CD4-positive, alpha-beta T cell (primary cell): ENCODE measurements around the gene SYTL1. TPM values are rescaled to one million over a fixed set of nuclear protein-coding genes. Genes with fewer than 3 reads are reported as not detected.
A peak's percentile ranks its signal among the peaks of the same experiment; 100 is the strongest.

Source experiments
- ATAC-seq: fragments of 200-7000 bp; cut with Tn5 transposase; one replicate; pipeline ENCODE4 v1.10.0; 2022; ENCODE audit warnings: mild to moderate bottlenecking; ENCODE audit not compliant: poor library complexity
- CTCF ChIA-PET: fragments of 350-600 bp; sonication (Branson Sonifier 250); formaldehyde crosslinking; loops from one replicate; lab custom pipeline; 2021; ENCODE audit warnings: antibody characterized with exemption, inconsistent platforms; lab: Charles Lee
- POLR2A ChIA-PET: fragments of 350-600 bp; sonication (Branson Sonifier 250); formaldehyde crosslinking; loops from one replicate; lab custom pipeline; 2021; ENCODE audit warnings: antibody characterized with exemption, inconsistent platforms; lab: Charles Lee
- DNase-seq, 14 experiments: peaks; one replicate each; pipeline ENCODE4 v3.0.0-alpha.2; 2013 to 2020; ENCODE audit warnings: mixed read lengths in 2 of 14
- H3K27ac ChIP-seq, 2 donors: one replicate each; pipeline versions ENCODE4 v1.5.1 to v1.7.0; 2013; ENCODE audit warnings: low read length in 2 of 2, low read depth in 1 of 2, mild to moderate bottlenecking in 1 of 2
- H3K27me3 ChIP-seq, 2 experiments: 1 replicate in 1 of 2; 2 replicates in 1 of 2; pipeline versions ENCODE4 v1.6.1 to v1.7.0; 2013; ENCODE audit warnings: low read length in 2 of 2, control low read depth in 1 of 2, mild to moderate bottlenecking in 1 of 2, moderate library complexity in 1 of 2; ENCODE audit not compliant: insufficient read depth in 2 of 2, control insufficient read depth in 1 of 2
- H3K36me3 ChIP-seq: one replicate; pipeline ENCODE4 v1.6.1; 2013; ENCODE audit warnings: low read length, control low read depth; ENCODE audit not compliant: insufficient read depth
- H3K4me1 ChIP-seq: one replicate; pipeline ENCODE4 v1.6.1; 2013; ENCODE audit warnings: low read length, control low read depth; ENCODE audit not compliant: insufficient read depth
- H3K4me3 ChIP-seq: one replicate; pipeline ENCODE4 v1.5.1; 2013; ENCODE audit warnings: mild to moderate bottlenecking, low read length, moderate library complexity
- H3K9me3 ChIP-seq, 2 experiments: 1 replicate in 1 of 2; 2 replicates in 1 of 2; pipeline versions ENCODE4 v1.6.1 to v1.7.0; 2013; ENCODE audit warnings: low read length in 2 of 2, mild to moderate bottlenecking in 2 of 2, control low read depth in 1 of 2, moderate library complexity in 1 of 2; ENCODE audit not compliant: control insufficient read depth in 1 of 2, insufficient read depth in 1 of 2
- H3K27ac Mint-ChIP-seq: one replicate; pipeline ENCODE4 v1.8.0; 2020; ENCODE audit warnings: mixed read lengths
- H3K27me3 Mint-ChIP-seq: one replicate; pipeline ENCODE4 v1.8.0; 2021; ENCODE audit warnings: mixed read lengths
- H3K36me3 Mint-ChIP-seq: one replicate; pipeline ENCODE4 v1.8.0; 2021; ENCODE audit warnings: low read depth, mixed read lengths
- H3K4me1 Mint-ChIP-seq: one replicate; pipeline ENCODE4 v1.8.0; 2021; ENCODE audit warnings: low read depth, mixed read lengths
- H3K4me3 Mint-ChIP-seq: one replicate; pipeline ENCODE4 v1.8.0; 2020; ENCODE audit warnings: mild to moderate bottlenecking, mixed read lengths
- H3K9me3 Mint-ChIP-seq: one replicate; pipeline ENCODE4 v1.8.0; 2020; ENCODE audit warnings: mixed read lengths
- intact Hi-C, 2 experiments: fragments of 100-400 bp; cut with DNase I in 1 of 2; cut with micrococcal nuclease in 1 of 2; formaldehyde crosslinking; loops; one replicate each; pipeline versions ENCODE4 v1.15.1 to v1.9.0; 2023 to 2025; cut with DNase I, micrococcal nuclease
- total RNA-seq, 174 experiments: library from RNA in 2 of 174; stranded (reverse) in 2 of 174; gene quantifications; one replicate each; pipeline ENCODE4 v1.2.3 and lab custom pipeline; 2021 to 2026
- TF ChIP-seq, protein P1 (sequence below): fragments of 200-600 bp; IDR thresholded peaks from one replicate; pipeline ENCODE4 v1.8.0; 2022; ENCODE audit warnings: antibody characterized with exemption, mild to moderate bottlenecking

The SYTL1 gene
- total RNA-seq, 2 experiments from 2014 or later: 135 to 140 TPM

DNA sequence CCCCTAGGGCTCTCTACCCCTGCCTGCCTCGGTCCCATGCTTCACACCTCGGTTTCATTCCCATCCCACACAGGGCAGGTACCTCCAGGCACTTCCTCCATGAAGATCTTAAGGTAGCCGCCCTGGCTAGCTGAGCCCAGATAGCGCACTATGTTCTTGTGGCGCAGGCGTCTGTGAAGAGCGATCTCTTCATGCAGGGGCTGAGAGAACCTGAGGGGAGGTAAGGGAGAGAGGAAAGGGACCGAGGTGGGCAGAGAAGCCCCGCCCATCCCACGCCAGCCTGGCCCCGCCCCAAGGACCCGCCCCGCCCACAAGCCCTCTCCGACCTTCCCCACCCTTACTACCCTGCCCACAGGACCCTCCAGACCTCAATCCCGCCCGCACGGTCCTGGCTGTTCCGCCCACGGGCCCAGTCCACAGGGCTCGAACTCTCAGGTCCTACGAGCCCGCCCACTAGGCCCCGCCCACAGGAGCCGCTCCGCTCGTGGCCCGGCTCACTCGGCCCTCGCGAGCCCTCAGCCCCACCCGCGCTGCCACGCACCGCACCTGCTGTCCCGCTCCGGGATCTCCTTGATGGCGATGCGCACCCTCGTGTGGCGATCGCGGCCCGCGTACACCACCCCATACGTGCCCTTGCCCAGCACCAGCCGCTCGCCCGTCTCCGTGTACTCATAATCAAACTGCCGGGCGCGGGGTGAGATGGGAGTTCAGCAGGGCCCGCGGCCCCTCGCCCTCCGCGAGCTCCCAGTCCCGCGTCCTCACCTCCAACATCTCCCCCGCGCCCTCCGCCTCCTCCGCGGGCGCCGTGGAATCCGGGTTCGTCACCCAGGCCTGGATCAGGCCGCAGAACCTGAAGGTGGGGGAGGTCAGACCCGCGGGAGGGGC is 18.6 kb downstream of the SYTL1 start:
- Mint-ChIP-seq H3K4me3 (peak overlapping the region; percentile 82), H3K36me3 (no peaks in the 10 kb centered on the region), H3K9me3 (no peaks in the 10 kb centered on the region), H3K27ac (peak overlapping the region; percentile 59), H3K4me1 (peaks cover 60% of the 10 kb centered on the region), H3K27me3 (no peaks in the 10 kb centered on the region)
- no peaks in the 10 kb centered on the region for H3K27me3 ChIP-seq
- peaks cover 68% of the 10 kb centered on the region for H3K4me1 ChIP-seq
- no peaks in the 10 kb centered on the region for H3K36me3 ChIP-seq
- ChIA-PET POLR2A (interaction anchor here (1.3 to 5.0 kb wide), 2 partner anchors 19 to 28 kb away, joined by 3 to 56 read pairs; partner anchors contain the start of gene SYTL1), CTCF (no interaction called here)
- no peak overlapping the region for H3K27ac ChIP-seq
- peak; percentile 28 for ATAC-seq
- TF ChIP-seq, protein P1, sequence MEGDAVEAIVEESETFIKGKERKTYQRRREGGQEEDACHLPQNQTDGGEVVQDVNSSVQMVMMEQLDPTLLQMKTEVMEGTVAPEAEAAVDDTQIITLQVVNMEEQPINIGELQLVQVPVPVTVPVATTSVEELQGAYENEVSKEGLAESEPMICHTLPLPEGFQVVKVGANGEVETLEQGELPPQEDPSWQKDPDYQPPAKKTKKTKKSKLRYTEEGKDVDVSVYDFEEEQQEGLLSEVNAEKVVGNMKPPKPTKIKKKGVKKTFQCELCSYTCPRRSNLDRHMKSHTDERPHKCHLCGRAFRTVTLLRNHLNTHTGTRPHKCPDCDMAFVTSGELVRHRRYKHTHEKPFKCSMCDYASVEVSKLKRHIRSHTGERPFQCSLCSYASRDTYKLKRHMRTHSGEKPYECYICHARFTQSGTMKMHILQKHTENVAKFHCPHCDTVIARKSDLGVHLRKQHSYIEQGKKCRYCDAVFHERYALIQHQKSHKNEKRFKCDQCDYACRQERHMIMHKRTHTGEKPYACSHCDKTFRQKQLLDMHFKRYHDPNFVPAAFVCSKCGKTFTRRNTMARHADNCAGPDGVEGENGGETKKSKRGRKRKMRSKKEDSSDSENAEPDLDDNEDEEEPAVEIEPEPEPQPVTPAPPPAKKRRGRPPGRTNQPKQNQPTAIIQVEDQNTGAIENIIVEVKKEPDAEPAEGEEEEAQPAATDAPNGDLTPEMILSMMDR: no peak
- no peaks in the 10 kb centered on the region for H3K9me3 ChIP-seq
- intact Hi-C loops: no loop called here
- peak overlapping the region; percentile 47 for H3K4me3 ChIP-seq
- peak in 11 of 14 experiments; percentile 33 to 76 (median 50) for DNase-seq

DNA sequence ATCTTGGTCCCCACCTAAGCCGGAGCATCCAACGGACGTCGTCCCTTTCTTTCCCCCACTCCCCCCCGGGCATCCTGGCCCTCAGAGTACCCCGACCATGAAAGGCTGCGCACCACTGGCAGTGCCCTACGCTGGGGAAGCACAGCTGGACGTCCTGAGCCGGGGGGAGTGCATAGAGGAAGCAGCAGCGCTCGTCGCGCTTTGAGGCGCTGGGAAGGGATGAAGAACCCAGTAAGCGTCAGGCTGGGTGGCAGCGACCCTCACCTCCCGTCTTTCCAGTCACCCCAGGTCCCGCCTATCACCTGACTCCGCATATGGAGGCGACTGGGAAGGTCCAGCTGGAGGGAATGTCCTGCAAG is 19.2 kb downstream of the SYTL1 start:
- POLR2A ChIA-PET: interaction anchor here (1.3 kb wide), 1 partner anchor 28 kb away, joined by 3 read pairs; no protein-coding TSS in a partner anchor
- CTCF ChIA-PET: no interaction called here

DNA sequence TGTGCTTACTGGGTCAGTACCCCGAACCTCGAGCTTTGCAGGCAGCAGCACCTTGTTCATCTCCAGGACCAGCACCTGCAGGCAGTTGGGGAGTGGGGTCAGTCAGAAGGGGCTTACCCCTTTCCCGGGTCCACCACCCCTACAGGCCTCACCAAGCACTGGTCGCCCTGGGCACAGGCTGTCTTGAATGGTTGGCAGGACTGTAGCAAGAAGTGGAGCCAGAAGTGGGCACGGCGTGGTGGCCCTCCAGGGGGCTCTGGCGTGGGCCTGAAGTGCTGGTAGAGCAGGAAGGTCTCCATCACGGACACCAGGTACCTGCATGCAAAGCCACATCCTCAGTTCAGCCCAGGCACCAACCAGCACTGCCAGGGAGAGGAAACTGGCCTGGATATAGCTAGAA is 19.7 kb downstream of the SYTL1 start:
- Histone ChIP-seq H3K27ac (no peak overlapping the region), H3K4me1 (peaks cover 64% of the 10 kb centered on the region), H3K4me3 (no peak overlapping the region), H3K27me3 (no peaks in the 10 kb centered on the region), H3K9me3 (no peaks in the 10 kb centered on the region), H3K36me3 (no peaks in the 10 kb centered on the region)
- intact Hi-C loops: no loop called here
- no peak overlapping the region for H3K27ac Mint-ChIP-seq
- no peak for ATAC-seq
- DNase-seq: no peak
- TF ChIP-seq, protein P1: no peak
- peaks cover 60% of the 10 kb centered on the region for H3K4me1 Mint-ChIP-seq
- ChIA-PET CTCF (no interaction called here), POLR2A (interaction anchor here (1.3 kb wide), 1 partner anchor 29 kb away, joined by 3 read pairs; no protein-coding TSS in a partner anchor)
- no peaks in the 10 kb centered on the region for H3K36me3 Mint-ChIP-seq
- no peaks in the 10 kb centered on the region for H3K9me3 Mint-ChIP-seq
- H3K27me3 Mint-ChIP-seq: no peaks in the 10 kb centered on the region
- peak overlapping the region; percentile 75 for H3K4me3 Mint-ChIP-seq

More for the DNA sequence above, 19.2 kb downstream of the SYTL1 start:
- no peaks in the 10 kb centered on the region for H3K36me3 ChIP-seq
- Mint-ChIP-seq H3K27me3 (no peaks in the 10 kb centered on the region), H3K4me1 (peaks cover 60% of the 10 kb centered on the region), H3K27ac (no peak overlapping the region), H3K9me3 (no peaks in the 10 kb centered on the region), H3K36me3 (no peaks in the 10 kb centered on the region), H3K4me3 (peak overlapping the region; percentile 82)
- H3K4me1 ChIP-seq: peaks cover 68% of the 10 kb centered on the region
- TF ChIP-seq, protein P1: no peak
- DNase-seq (no peak), ATAC-seq (no peak)
- H3K27ac ChIP-seq: no peak overlapping the region
- H3K27me3 ChIP-seq: no peaks in the 10 kb centered on the region
- H3K9me3 ChIP-seq: no peaks in the 10 kb centered on the region
- intact Hi-C loops: no loop called here
- H3K4me3 ChIP-seq: no peak overlapping the region
